Lower leg skin (tissue), 3 donors: ENCODE measurements around the gene PICALM.

Source experiments
- POLR2A ChIP-seq, 2 donors: fragments of 450-650 bp; IDR thresholded peaks; one replicate each; pipeline ENCODE4 v1.6.1; 2016 to 2017; ENCODE audit warnings: antibody characterized with exemption in 2 of 2, mild to moderate bottlenecking in 1 of 2, moderate library complexity in 1 of 2
- TF ChIP-seq, protein P1 (sequence below), 3 donors: fragments of 450-650 bp; IDR thresholded peaks; one replicate each; pipeline ENCODE4 v1.5.1; 2016; ENCODE audit warnings: antibody characterized with exemption in 3 of 3, mild to moderate bottlenecking in 3 of 3, moderate library complexity in 2 of 3

DNA sequence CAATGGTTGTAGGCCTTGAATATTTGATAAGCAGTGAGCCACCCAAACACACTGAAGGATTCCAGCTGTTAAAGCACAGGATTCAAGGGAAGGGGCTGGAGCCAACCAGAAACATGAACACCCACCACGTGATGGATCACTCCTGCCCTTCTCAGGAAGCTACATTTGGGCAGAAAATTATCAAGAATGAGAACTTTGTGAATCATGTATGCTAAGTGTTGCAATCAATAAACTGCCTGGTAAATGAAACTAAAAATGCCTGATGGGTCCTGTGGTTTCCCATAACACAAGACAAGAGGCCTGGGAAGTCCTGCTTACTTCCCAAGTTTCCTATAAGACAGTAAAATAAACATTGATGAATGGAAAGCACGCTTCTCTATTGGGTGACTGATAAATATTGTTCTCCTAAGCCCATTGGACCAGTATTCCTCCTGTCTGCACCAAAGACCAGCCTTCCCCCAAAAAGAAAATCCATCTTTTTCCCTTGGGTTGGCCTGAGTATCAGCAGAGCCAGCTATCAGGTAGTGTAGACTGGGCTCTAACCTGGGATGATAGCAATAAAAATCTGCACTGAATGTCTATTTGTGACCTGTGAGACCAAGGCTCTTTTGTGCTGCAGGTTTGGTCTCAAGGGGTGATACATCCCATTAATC is 115.3 kb downstream of the PICALM start:
- TF ChIP-seq, protein P1, sequence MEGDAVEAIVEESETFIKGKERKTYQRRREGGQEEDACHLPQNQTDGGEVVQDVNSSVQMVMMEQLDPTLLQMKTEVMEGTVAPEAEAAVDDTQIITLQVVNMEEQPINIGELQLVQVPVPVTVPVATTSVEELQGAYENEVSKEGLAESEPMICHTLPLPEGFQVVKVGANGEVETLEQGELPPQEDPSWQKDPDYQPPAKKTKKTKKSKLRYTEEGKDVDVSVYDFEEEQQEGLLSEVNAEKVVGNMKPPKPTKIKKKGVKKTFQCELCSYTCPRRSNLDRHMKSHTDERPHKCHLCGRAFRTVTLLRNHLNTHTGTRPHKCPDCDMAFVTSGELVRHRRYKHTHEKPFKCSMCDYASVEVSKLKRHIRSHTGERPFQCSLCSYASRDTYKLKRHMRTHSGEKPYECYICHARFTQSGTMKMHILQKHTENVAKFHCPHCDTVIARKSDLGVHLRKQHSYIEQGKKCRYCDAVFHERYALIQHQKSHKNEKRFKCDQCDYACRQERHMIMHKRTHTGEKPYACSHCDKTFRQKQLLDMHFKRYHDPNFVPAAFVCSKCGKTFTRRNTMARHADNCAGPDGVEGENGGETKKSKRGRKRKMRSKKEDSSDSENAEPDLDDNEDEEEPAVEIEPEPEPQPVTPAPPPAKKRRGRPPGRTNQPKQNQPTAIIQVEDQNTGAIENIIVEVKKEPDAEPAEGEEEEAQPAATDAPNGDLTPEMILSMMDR (IDR thresholded peaks at IDR 0.05), result no peak
- TF ChIP-seq POLR2A (IDR thresholded peaks at IDR 0.05), result no peak
